Osteocyte (in vitro differentiated cells): Measurements from ENCODE around the gene E2F3. TPM values are rescaled to one million over a fixed set of nuclear protein-coding genes. Genes with fewer than 3 reads are reported as not detected.
"Not testable (repeated sequence)": the region's sequence is repeated elsewhere in the genome, so short reads cannot be mapped to it uniquely, and the experiment has no call there.

Experiments
- DNase-seq: peaks from one replicate; pipeline ENCODE4 v3.0.0; 2021; ENCODE audit warnings: mixed read lengths; ENCODE audit not compliant: unreplicated experiment; ENCODE audit errors: extremely low spot score
- H3K27ac Mint-ChIP-seq: one replicate; pipeline ENCODE4 v1.8.0; 2021; ENCODE audit warnings: mild to moderate bottlenecking, mixed read lengths; ENCODE audit not compliant: unreplicated experiment
- H3K27me3 Mint-ChIP-seq: one replicate; pipeline ENCODE4 v1.8.0; 2021; ENCODE audit warnings: mixed read lengths; ENCODE audit not compliant: unreplicated experiment
- H3K36me3 Mint-ChIP-seq: one replicate; pipeline ENCODE4 v1.8.0; 2021; ENCODE audit warnings: mixed read lengths; ENCODE audit not compliant: unreplicated experiment
- H3K4me1 Mint-ChIP-seq: one replicate; pipeline ENCODE4 v1.8.0; 2021; ENCODE audit warnings: mixed read lengths; ENCODE audit not compliant: unreplicated experiment
- H3K4me3 Mint-ChIP-seq: one replicate; pipeline ENCODE4 v1.8.0; 2021; ENCODE audit warnings: mild to moderate bottlenecking, moderate library complexity, mixed read lengths; ENCODE audit not compliant: unreplicated experiment
- H3K9me3 Mint-ChIP-seq: one replicate; pipeline ENCODE4 v1.8.0; 2021; ENCODE audit warnings: mixed read lengths; ENCODE audit not compliant: unreplicated experiment
- total RNA-seq: library from RNA; stranded (reverse); gene quantifications from 2 replicates; pipeline ENCODE4 v1.2.1, GENCODE V29; 2021
- TF ChIP-seq, protein P1 (sequence below): fragments of 200-600 bp; sonication (generic); IDR thresholded peaks from 2 replicates; pipeline ENCODE4 v1.5.0; 2021; ENCODE audit warnings: antibody characterized with exemption, mild to moderate bottlenecking, moderate library complexity

E2F3 gene
- total RNA-seq, 1 donor from 2014 or later = 12.0 TPM

DNA sequence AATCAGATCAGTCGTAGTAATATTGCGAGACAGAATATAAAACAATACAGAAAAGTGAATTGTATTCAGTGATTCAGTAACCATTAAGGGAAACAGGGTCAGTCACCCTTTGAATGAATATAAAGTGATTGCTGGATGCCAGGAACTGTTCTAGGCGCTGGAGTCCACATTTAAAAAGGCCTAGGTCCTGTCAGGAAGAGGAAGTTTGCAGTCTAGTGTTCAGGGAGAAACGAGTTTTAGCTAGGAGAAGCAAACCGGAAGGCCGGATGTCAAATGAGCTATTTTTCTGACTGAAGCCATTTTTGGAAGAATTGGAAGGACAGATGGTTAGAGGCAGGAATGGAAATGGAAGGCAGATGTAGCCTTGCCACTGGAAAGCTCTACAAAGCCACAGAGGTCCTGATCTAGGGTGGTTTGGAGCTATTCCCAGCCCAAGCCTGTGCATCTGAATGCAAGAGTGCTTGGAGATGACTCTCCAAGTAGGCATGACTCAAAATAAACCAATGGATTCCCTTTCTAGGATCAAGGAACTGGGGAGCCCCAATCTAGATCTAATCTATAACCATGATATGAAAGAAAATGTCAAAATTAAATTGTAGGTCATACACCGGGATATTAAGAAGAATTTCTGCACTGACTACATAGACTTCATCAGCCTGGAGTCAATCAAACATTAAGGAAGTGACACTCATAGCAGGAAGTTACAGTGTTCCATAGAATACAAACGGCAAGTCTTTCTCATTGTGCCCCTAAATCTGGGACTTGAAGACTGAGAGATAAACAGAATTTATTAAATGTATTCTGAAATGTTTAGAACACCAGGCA, 95.7 kb downstream of the E2F3 start:
- no peak overlapping the region for H3K4me3 Mint-ChIP-seq
- no peak for DNase-seq
- peaks cover 3% of the 10 kb centered on the region for H3K36me3 Mint-ChIP-seq

DNA sequence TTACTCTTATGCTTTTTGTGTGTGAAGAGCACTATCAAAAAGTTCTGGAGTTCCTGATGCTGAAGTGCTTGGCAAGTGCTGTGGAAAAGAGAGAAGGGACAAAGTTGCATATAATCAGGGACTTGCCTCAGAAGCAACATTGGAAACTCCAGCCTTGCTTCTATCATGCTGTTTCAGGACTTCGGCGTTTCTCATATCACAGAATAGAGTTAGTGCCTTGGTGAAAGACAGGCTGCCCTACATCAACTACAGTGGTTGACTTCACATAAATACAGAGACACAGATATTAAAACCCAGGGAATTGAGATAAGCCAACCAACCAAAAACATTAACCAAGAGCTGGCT, 96.3 kb downstream of the E2F3 start:
- Mint-ChIP-seq H3K4me3 (no peak overlapping the region), H3K4me1 (peaks cover 3% of the 10 kb centered on the region), H3K9me3 (no peaks in the 10 kb centered on the region), H3K27me3 (no peaks in the 10 kb centered on the region), H3K36me3 (peaks cover 2% of the 10 kb centered on the region), H3K27ac (no peak overlapping the region)
- TF ChIP-seq, protein P1, sequence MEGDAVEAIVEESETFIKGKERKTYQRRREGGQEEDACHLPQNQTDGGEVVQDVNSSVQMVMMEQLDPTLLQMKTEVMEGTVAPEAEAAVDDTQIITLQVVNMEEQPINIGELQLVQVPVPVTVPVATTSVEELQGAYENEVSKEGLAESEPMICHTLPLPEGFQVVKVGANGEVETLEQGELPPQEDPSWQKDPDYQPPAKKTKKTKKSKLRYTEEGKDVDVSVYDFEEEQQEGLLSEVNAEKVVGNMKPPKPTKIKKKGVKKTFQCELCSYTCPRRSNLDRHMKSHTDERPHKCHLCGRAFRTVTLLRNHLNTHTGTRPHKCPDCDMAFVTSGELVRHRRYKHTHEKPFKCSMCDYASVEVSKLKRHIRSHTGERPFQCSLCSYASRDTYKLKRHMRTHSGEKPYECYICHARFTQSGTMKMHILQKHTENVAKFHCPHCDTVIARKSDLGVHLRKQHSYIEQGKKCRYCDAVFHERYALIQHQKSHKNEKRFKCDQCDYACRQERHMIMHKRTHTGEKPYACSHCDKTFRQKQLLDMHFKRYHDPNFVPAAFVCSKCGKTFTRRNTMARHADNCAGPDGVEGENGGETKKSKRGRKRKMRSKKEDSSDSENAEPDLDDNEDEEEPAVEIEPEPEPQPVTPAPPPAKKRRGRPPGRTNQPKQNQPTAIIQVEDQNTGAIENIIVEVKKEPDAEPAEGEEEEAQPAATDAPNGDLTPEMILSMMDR = no peak
- no peak for DNase-seq

More for the DNA sequence above, 95.7 kb downstream of the E2F3 start:
- no peaks in the 10 kb centered on the region for H3K9me3 Mint-ChIP-seq
- TF ChIP-seq, protein P1 = no peak
- H3K4me1 Mint-ChIP-seq = peaks cover 3% of the 10 kb centered on the region
- no peak overlapping the region for H3K27ac Mint-ChIP-seq
- H3K27me3 Mint-ChIP-seq = no peaks in the 10 kb centered on the region

DNA sequence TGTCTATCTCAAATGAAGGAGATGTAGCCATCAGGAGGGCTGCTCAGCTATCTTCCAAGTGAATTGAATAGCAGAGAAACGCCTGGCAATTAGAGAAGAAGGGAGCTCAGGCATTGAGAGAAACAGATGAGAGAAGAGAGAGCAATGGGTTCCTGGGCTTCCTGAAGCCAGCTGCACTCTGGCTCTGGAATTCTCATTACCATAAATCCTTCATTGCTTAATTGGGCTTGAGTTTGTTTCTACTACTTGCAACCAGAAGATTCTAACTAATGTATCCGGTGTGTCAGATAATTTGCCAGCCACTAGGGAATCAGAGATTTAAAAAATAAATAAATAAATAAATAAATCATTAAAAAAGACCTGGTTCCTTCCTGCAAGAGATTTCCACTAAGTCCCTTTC, 107.5 kb downstream of the E2F3 start:
- Mint-ChIP-seq H3K9me3 (no peaks in the 10 kb centered on the region), H3K36me3 (no peaks in the 10 kb centered on the region), H3K27me3 (peaks cover 2% of the 10 kb centered on the region), H3K4me1 (peaks cover 4% of the 10 kb centered on the region), H3K4me3 (no peak overlapping the region), H3K27ac (no peak overlapping the region)
- TF ChIP-seq, protein P1 = no peak
- DNase-seq = no peak

GRCh38 chr6:20511852-20512251, 110.2 kb downstream of the E2F3 start:
- Mint-ChIP-seq H3K27me3 (peaks cover 2% of the 10 kb centered on the region), H3K4me3 (no peak overlapping the region), H3K9me3 (no peaks in the 10 kb centered on the region), H3K36me3 (no peaks in the 10 kb centered on the region), H3K4me1 (peaks cover 4% of the 10 kb centered on the region), H3K27ac (no peak overlapping the region)
- TF ChIP-seq, protein P1 = no peak
- no peak for DNase-seq

- H3K27ac Mint-ChIP-seq, H3K9me3 Mint-ChIP-seq, H3K4me1 Mint-ChIP-seq, H3K36me3 Mint-ChIP-seq, DNase-seq, H3K4me3 Mint-ChIP-seq: not testable (repeated sequence)
- H3K27me3 Mint-ChIP-seq = peaks cover 21% of the 10 kb centered on the region
Measured at GRCh38 chr6:20525208-20525607, 123.5 kb downstream of the E2F3 start.
